ENCODE data around the gene KRTAP4-16.
"Not testable (repeated sequence)": the region's sequence is repeated elsewhere in the genome, so short reads cannot be mapped to it uniquely, and the experiment has no call there.

Gene KRTAP4-16

DNA sequence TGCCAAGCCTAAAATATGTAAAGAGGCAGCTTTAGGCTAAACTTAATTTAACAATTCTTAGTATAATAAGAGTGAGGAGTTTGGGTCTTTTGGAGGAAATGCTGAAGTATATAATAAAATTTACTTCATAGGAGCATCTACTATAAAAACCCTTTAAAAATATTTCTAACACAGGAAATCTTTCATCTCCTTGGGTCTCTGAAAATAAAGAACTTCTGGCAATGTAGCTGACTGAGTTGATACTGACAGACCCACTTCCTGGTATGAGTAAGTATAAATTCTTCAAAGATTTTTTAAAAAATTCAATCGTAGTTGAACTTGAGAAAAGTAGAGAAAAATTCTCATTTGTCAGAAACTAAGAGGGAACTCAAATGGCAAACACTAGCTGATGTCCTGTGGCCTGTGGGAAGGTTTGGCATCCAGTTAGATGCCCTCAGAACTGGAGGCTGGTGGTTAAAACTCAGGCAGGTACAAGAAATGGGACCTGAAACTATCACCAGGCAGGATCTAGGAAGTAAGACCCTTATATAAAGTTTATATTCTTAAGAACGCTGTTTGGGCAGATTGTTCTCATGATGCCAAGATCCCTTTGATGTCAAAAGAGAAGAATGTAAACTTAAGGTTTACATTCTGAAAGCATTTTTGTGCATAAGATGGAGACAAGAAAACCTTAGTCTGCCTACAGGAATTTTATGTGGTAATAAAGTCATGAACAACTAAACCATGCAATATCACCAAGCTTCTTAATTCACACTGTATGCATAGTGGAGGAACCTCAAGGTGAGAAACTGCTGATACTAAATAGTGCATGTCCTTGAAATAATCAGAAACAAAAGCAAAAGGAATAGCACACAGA is 32.1 kb upstream of the KRTAP4-16 start:
- no peak overlapping the region for H3K9ac ChIP-seq (ENCODE audit: low read depth, low read length)
- no peaks in the 10 kb centered on the region for H3K36me3 ChIP-seq (ENCODE audit: control insufficient read depth, insufficient read depth, low read length)
- H3K27me3 ChIP-seq (ENCODE audit: control insufficient read depth, insufficient read depth, low read length) = no peaks in the 10 kb centered on the region
- no peak overlapping the region for H3K4me3 ChIP-seq (ENCODE audit: low read depth, low read length)
- no peaks in the 10 kb centered on the region for H3K4me1 ChIP-seq (ENCODE audit: control insufficient read depth, insufficient read depth, low read length)
- no peaks in the 10 kb centered on the region for H3K9me3 ChIP-seq (ENCODE audit: control insufficient read depth, insufficient read depth, low read length)

DNA sequence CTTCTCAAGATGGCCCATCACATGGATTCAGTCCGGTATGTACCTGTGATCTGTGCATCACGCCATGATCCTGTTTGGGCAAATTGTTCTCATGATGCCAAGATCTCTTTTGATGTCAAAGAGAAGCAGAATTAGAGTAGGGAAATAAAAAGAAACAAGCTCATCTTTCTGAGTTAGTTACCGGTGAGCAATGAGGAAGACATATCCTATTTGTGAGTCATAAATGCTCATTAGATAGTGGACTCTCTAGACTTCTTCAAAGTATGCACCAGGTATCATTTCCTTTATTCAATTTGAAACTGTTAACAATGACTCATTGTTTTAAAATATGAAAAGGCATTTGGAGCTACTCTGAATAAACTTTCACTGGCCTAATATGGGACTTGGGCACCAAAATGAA is 30.0 kb upstream of the KRTAP4-16 start:
- Histone ChIP-seq H3K9ac (ENCODE audit: low read depth, low read length) (no peak overlapping the region), H3K36me3 (ENCODE audit: control insufficient read depth, insufficient read depth, low read length) (no peaks in the 10 kb centered on the region), H3K4me3 (ENCODE audit: low read depth, low read length) (no peak overlapping the region), H3K27me3 (ENCODE audit: control insufficient read depth, insufficient read depth, low read length) (no peaks in the 10 kb centered on the region), H3K9me3 (ENCODE audit: control insufficient read depth, insufficient read depth, low read length) (no peaks in the 10 kb centered on the region), H3K4me1 (ENCODE audit: control insufficient read depth, insufficient read depth, low read length) (no peaks in the 10 kb centered on the region)

- no peaks in the 10 kb centered on the region for H3K27me3 ChIP-seq (ENCODE audit: control insufficient read depth, insufficient read depth, low read length)
- H3K36me3 ChIP-seq (ENCODE audit: control insufficient read depth, insufficient read depth, low read length) = no peaks in the 10 kb centered on the region
- H3K4me1 ChIP-seq (ENCODE audit: control insufficient read depth, insufficient read depth, low read length) = no peaks in the 10 kb centered on the region
- H3K9me3 ChIP-seq (ENCODE audit: control insufficient read depth, insufficient read depth, low read length) = no peaks in the 10 kb centered on the region
- no peak overlapping the region for H3K9ac ChIP-seq (ENCODE audit: low read depth, low read length)
- no peak overlapping the region for H3K4me3 ChIP-seq (ENCODE audit: low read depth, low read length)
Measured at GRCh38 chr17:41127371-41127770, 25.4 kb upstream of the KRTAP4-16 start.

DNA sequence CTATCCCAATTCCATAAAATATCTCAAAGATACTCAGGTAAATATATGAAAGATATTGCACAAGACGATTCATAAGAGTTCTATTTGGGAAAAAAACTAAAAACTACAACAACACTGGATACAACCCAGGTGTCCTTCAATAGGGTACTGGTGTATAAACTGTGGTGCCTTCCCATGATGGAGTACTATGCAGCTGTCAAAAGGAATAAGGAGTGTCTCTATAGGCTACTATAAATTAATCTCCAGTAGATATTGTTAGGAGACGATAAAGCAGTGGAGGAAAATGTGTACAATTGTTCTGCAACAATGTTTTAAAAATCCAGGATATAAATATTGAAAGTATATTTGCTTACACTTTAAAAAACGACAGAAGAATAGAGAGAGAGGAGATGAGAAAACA is 24.4 kb upstream of the KRTAP4-16 start:
- H3K4me3 ChIP-seq (ENCODE audit: low read depth, low read length) = no peak overlapping the region
- no peaks in the 10 kb centered on the region for H3K9me3 ChIP-seq (ENCODE audit: control insufficient read depth, insufficient read depth, low read length)
- H3K9ac ChIP-seq (ENCODE audit: low read depth, low read length) = no peak overlapping the region
- H3K27me3 ChIP-seq (ENCODE audit: control insufficient read depth, insufficient read depth, low read length) = no peaks in the 10 kb centered on the region
- no peaks in the 10 kb centered on the region for H3K4me1 ChIP-seq (ENCODE audit: control insufficient read depth, insufficient read depth, low read length)
- no peaks in the 10 kb centered on the region for H3K36me3 ChIP-seq (ENCODE audit: control insufficient read depth, insufficient read depth, low read length)

GRCh38 chr17:41125064-41125463 is 23.1 kb upstream of the KRTAP4-16 start:
- no peak overlapping the region for H3K4me3 ChIP-seq (ENCODE audit: low read depth, low read length)
- H3K4me1 ChIP-seq (ENCODE audit: control insufficient read depth, insufficient read depth, low read length) = no peaks in the 10 kb centered on the region
- no peaks in the 10 kb centered on the region for H3K36me3 ChIP-seq (ENCODE audit: control insufficient read depth, insufficient read depth, low read length)
- no peaks in the 10 kb centered on the region for H3K27me3 ChIP-seq (ENCODE audit: control insufficient read depth, insufficient read depth, low read length)
- no peak overlapping the region for H3K9ac ChIP-seq (ENCODE audit: low read depth, low read length)
- no peaks in the 10 kb centered on the region for H3K9me3 ChIP-seq (ENCODE audit: control insufficient read depth, insufficient read depth, low read length)

GRCh38 chr17:41123991-41124371 is 22.0 kb upstream of the KRTAP4-16 start, which contains the start of gene KRTAP4-12:
Gene KRTAP4-12 (minus strand): TSS chr17:41124182. CDS start chr17:41124122, 60 bp downstream.
- not testable (repeated sequence) for H3K36me3 ChIP-seq (ENCODE audit: control insufficient read depth, insufficient read depth, low read length); H3K9me3 ChIP-seq (ENCODE audit: control insufficient read depth, insufficient read depth, low read length); H3K4me1 ChIP-seq (ENCODE audit: control insufficient read depth, insufficient read depth, low read length); H3K27me3 ChIP-seq (ENCODE audit: control insufficient read depth, insufficient read depth, low read length); H3K9ac ChIP-seq (ENCODE audit: low read depth, low read length); H3K4me3 ChIP-seq (ENCODE audit: low read depth, low read length)

DNA sequence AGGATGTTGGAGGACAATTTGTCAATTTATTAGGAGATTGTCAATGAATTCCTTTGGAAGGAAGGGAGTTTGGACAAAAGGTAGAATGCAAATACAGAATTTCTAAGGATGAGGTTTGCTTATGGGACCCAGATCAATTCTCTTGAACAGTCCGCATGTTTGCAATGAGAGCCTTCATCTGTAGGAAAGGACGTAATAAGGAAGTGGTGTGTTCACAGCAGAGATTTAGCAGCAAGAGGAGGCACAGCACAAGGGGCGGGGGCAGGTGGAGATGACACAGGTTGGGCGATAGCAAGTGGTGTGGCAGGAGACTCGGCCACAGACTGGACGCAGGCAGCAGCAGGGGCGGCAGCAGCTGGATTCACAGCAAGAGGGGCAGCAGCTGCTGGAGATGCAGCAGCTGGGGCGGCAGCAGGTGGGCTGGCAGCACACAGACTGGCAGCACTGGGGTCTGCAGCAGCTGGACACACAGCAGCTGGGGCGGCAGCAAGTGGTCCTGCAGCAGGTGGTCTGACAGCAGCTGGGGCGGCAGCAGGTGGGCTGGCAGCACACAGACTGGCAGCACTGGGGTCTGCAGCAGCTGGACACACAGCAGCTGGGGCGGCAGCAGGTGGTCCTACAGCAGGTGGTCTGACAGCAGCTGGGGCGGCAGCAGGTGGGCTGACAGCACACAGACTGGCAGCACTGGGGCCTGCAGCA is 21.4 kb upstream of the KRTAP4-16 start:
- H3K4me1 ChIP-seq (ENCODE audit: control insufficient read depth, insufficient read depth, low read length) = not testable (repeated sequence)

GRCh38 chr17:41121742-41122141 is 19.7 kb upstream of the KRTAP4-16 start:
- Histone ChIP-seq H3K4me3 (ENCODE audit: low read depth, low read length) (no peak overlapping the region), H3K9ac (ENCODE audit: low read depth, low read length) (no peak overlapping the region), H3K4me1 (ENCODE audit: control insufficient read depth, insufficient read depth, low read length) (no peaks in the 10 kb centered on the region), H3K9me3 (ENCODE audit: control insufficient read depth, insufficient read depth, low read length) (no peaks in the 10 kb centered on the region), H3K27me3 (ENCODE audit: control insufficient read depth, insufficient read depth, low read length) (no peaks in the 10 kb centered on the region), H3K36me3 (ENCODE audit: control insufficient read depth, insufficient read depth, low read length) (no peaks in the 10 kb centered on the region)

More for the DNA sequence above, 21.4 kb upstream of the KRTAP4-16 start:
- H3K27me3 ChIP-seq (ENCODE audit: control insufficient read depth, insufficient read depth, low read length); H3K36me3 ChIP-seq (ENCODE audit: control insufficient read depth, insufficient read depth, low read length); H3K4me3 ChIP-seq (ENCODE audit: low read depth, low read length); H3K9me3 ChIP-seq (ENCODE audit: control insufficient read depth, insufficient read depth, low read length); H3K9ac ChIP-seq (ENCODE audit: low read depth, low read length): not testable (repeated sequence)

GRCh38 chr17:41119696-41120690 is 18.0 kb upstream of the KRTAP4-16 start:
- H3K36me3 ChIP-seq (ENCODE audit: control insufficient read depth, insufficient read depth, low read length); H3K4me1 ChIP-seq (ENCODE audit: control insufficient read depth, insufficient read depth, low read length); H3K4me3 ChIP-seq (ENCODE audit: low read depth, low read length): not testable (repeated sequence)

GRCh38 chr17:41118721-41119120 is 16.7 kb upstream of the KRTAP4-16 start:
- no peak overlapping the region for H3K4me3 ChIP-seq (ENCODE audit: low read depth, low read length)
- no peak overlapping the region for H3K9ac ChIP-seq (ENCODE audit: low read depth, low read length)
- no peaks in the 10 kb centered on the region for H3K27me3 ChIP-seq (ENCODE audit: control insufficient read depth, insufficient read depth, low read length)
- H3K9me3 ChIP-seq (ENCODE audit: control insufficient read depth, insufficient read depth, low read length) = no peaks in the 10 kb centered on the region
- H3K4me1 ChIP-seq (ENCODE audit: control insufficient read depth, insufficient read depth, low read length) = no peaks in the 10 kb centered on the region
- H3K36me3 ChIP-seq (ENCODE audit: control insufficient read depth, insufficient read depth, low read length) = no peaks in the 10 kb centered on the region

More at GRCh38 chr17:41119696-41120690, 18.0 kb upstream of the KRTAP4-16 start:
- H3K9me3 ChIP-seq (ENCODE audit: control insufficient read depth, insufficient read depth, low read length); H3K9ac ChIP-seq (ENCODE audit: low read depth, low read length); H3K27me3 ChIP-seq (ENCODE audit: control insufficient read depth, insufficient read depth, low read length): not testable (repeated sequence)

DNA sequence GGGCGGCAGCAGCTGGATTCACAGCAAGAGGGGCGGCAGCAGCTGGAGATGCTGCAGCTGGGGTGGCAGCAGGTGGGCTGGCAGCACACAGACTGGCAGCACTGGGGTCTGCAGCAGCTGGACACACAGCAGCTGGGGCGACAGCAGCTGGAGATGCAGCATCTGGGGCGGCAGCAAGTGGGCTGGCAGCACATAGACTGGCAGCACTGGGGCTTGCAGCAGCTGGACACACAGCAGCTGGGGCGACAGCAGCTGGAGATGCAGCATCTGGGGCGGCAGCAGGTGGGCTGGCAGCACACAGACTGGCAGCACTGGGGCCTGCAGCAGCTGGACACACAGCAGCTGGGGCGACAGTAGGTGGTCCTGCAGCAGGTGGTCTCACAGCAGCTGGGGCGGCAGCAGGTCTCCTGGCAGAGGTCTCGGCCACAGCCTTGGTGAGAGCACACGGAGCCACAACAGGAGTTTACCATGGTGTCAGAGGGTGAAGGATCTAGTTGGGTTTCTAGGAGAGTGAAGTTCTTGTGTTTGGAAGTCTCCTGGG is 15.9 kb upstream of the KRTAP4-16 start, which contains the start of gene KRTAP4-11:
TSS of gene KRTAP4-11 (minus strand) at position 528 of the 541 bp plus-strand sequence. CDS start at position 470, 58 bp downstream.
- not testable (repeated sequence) for H3K27me3 ChIP-seq (ENCODE audit: control insufficient read depth, insufficient read depth, low read length); H3K9ac ChIP-seq (ENCODE audit: low read depth, low read length); H3K9me3 ChIP-seq (ENCODE audit: control insufficient read depth, insufficient read depth, low read length); H3K4me3 ChIP-seq (ENCODE audit: low read depth, low read length); H3K36me3 ChIP-seq (ENCODE audit: control insufficient read depth, insufficient read depth, low read length); H3K4me1 ChIP-seq (ENCODE audit: control insufficient read depth, insufficient read depth, low read length)
